Ovary (tissue), 3 donors: ENCODE results near the gene KLHL22.

Source experiments
- CTCF ChIP-seq, 3 donors: fragments of 450-650 bp in 2 of 3; fragments of 200-600 bp in 1 of 3; IDR thresholded peaks; one replicate each; pipeline versions ENCODE4 v1.5.1 to v1.8.0; 2016 to 2022; ENCODE audit warnings: antibody characterized with exemption in 3 of 3, mild to moderate bottlenecking in 1 of 3
- EP300 ChIP-seq: sonication (generic); formaldehyde crosslinking; IDR thresholded peaks from one replicate; pipeline ENCODE4 v1.6.1; 2017; ENCODE audit warnings: antibody characterized with exemption
- POLR2A ChIP-seq: fragments of 450-650 bp; IDR thresholded peaks from one replicate; pipeline ENCODE4 v1.6.1; 2017; ENCODE audit warnings: antibody characterized with exemption, mild to moderate bottlenecking, moderate library complexity
- donor health status: DM: no; HTN: no; CAD: no.

GRCh38 chr22:20436307-20436767, 59.3 kb downstream of the KLHL22 start:
- TF ChIP-seq CTCF (IDR thresholded peaks at IDR 0.05), result no peak
- no peak for TF ChIP-seq EP300
- TF ChIP-seq POLR2A, result no peak
